HEK293 (cell line): ENCODE data around the gene CCDC87.
A peak's percentile ranks its signal among the peaks of the same experiment; 100 is the strongest.

ENCODE experiments used
- CTCF ChIA-PET: fragments of 350-600 bp; formaldehyde crosslinking; extraction: SDS; loops from one replicate; lab custom pipeline; 2021; ENCODE audit warnings: antibody characterized with exemption; lab: Yijun Ruan, JAX
- POLR2A ChIA-PET: fragments of 300-600 bp; formaldehyde crosslinking; extraction: SDS; loops from one replicate; lab custom pipeline; 2020; ENCODE audit warnings: antibody characterized with exemption, inconsistent platforms; lab: Yijun Ruan, JAX
- H3K27ac ChIP-seq: fragments of 200-500 bp; sonication (Bioruptor generic); 2 replicates; pipeline ENCODE4 v1.5.1; 2014; ENCODE audit warnings: low read depth, low read length, control low read depth, inconsistent platforms; ENCODE audit errors: extremely low read depth
- H3K36me3 ChIP-seq, 2 experiments: fragments of 200-500 bp in 1 of 2; sonication (Bioruptor generic) in 1 of 2; 1 replicate in 1 of 2; 2 replicates in 1 of 2; pipeline ENCODE4 v1.5.1; 2014 to 2017; ENCODE audit warnings: inconsistent platforms in 2 of 2, low read length in 2 of 2; ENCODE audit not compliant: control insufficient read depth in 2 of 2, insufficient read depth in 1 of 2
- H3K4me1 ChIP-seq: fragments of 200-500 bp; sonication (Bioruptor generic); 2 replicates; pipeline ENCODE4 v1.5.1; 2014; ENCODE audit warnings: mild to moderate bottlenecking, low read length, inconsistent platforms; ENCODE audit not compliant: control insufficient read depth, insufficient read depth
- H3K4me3 ChIP-seq: 2 replicates; pipeline ENCODE4 v1.5.1; 2011; ENCODE audit warnings: low read depth, mild to moderate bottlenecking, control low read depth, low read length, moderate library complexity
- H3K9me3 ChIP-seq: fragments of 200-500 bp; sonication (Bioruptor generic); 2 replicates; pipeline ENCODE4 v1.5.1; 2014; ENCODE audit warnings: low read depth, low read length, inconsistent platforms; ENCODE audit not compliant: control insufficient read depth, insufficient read depth
- GLIS1 ChIP-seq: fragments of 450-650 bp; formaldehyde crosslinking; IDR thresholded peaks from 2 replicates; pipeline ENCODE4 v1.5.1; 2016; ENCODE audit warnings: missing biosample characterization, missing genetic modification characterization
- KLF1 ChIP-seq: fragments of 450-650 bp; formaldehyde crosslinking; IDR thresholded peaks from 2 replicates; pipeline ENCODE4 v1.5.1; 2016; ENCODE audit warnings: missing biosample characterization, missing genetic modification characterization
- SCRT1 ChIP-seq: fragments of 450-650 bp; formaldehyde crosslinking; IDR thresholded peaks from 2 replicates; pipeline ENCODE4 v1.5.1; 2016; ENCODE audit warnings: missing biosample characterization, missing genetic modification characterization, borderline replicate concordance
- SP7 ChIP-seq: fragments of 450-650 bp; formaldehyde crosslinking; IDR thresholded peaks from 2 replicates; pipeline ENCODE4 v1.5.1; 2016; ENCODE audit warnings: missing biosample characterization, missing genetic modification characterization
- TSHZ1 ChIP-seq: fragments of 450-650 bp; formaldehyde crosslinking; IDR thresholded peaks from 2 replicates; pipeline ENCODE4 v1.5.1; 2016; ENCODE audit warnings: missing biosample characterization, missing genetic modification characterization, borderline replicate concordance
- WT1 ChIP-seq: fragments of 450-650 bp; formaldehyde crosslinking; IDR thresholded peaks from 2 replicates; pipeline ENCODE4 v1.5.1; 2016; ENCODE audit warnings: missing biosample characterization, missing genetic modification characterization
- ZBTB20 ChIP-seq: fragments of 450-650 bp; formaldehyde crosslinking; IDR thresholded peaks from 2 replicates; pipeline ENCODE4 v1.5.1; 2016; ENCODE audit warnings: missing biosample characterization, missing genetic modification characterization
- ZBTB7A ChIP-seq: fragments of 450-650 bp; formaldehyde crosslinking; IDR thresholded peaks from 2 replicates; pipeline ENCODE4 v1.5.1; 2016; ENCODE audit warnings: low read depth, missing biosample characterization, missing genetic modification characterization
- ZBTB8A ChIP-seq: fragments of 450-650 bp; formaldehyde crosslinking; IDR thresholded peaks from 2 replicates; pipeline ENCODE4 v1.5.1; 2016; ENCODE audit warnings: missing biosample characterization, missing genetic modification characterization
- ZFP69B ChIP-seq: fragments of 450-650 bp; formaldehyde crosslinking; IDR thresholded peaks from 2 replicates; pipeline ENCODE4 v1.5.1; 2016; ENCODE audit warnings: missing biosample characterization, missing genetic modification characterization
- ZNF121 ChIP-seq: fragments of 450-650 bp; formaldehyde crosslinking; IDR thresholded peaks from 2 replicates; pipeline ENCODE4 v1.5.1; 2016; ENCODE audit warnings: missing biosample characterization, missing genetic modification characterization
- ZNF155 ChIP-seq: fragments of 450-650 bp; formaldehyde crosslinking; IDR thresholded peaks from 2 replicates; pipeline ENCODE4 v1.5.1; 2016; ENCODE audit warnings: missing biosample characterization, missing genetic modification characterization
- ZNF19 ChIP-seq: fragments of 450-650 bp; formaldehyde crosslinking; IDR thresholded peaks from 2 replicates; pipeline ENCODE4; 2016; ENCODE audit warnings: missing biosample characterization, missing genetic modification characterization, low read depth
- ZNF248 ChIP-seq: fragments of 450-650 bp; formaldehyde crosslinking; IDR thresholded peaks from 2 replicates; pipeline ENCODE4 v1.5.1; 2017; ENCODE audit warnings: missing biosample characterization, missing genetic modification characterization
- ZNF350 ChIP-seq: fragments of 450-650 bp; formaldehyde crosslinking; IDR thresholded peaks from 2 replicates; pipeline ENCODE4 v1.5.0; 2017; ENCODE audit warnings: missing biosample characterization, mild to moderate bottlenecking, missing genetic modification characterization
- ZNF555 ChIP-seq: fragments of 450-650 bp; formaldehyde crosslinking; conservative IDR thresholded peaks from 2 replicates; pipeline ENCODE4 v1.5.1; 2017; ENCODE audit warnings: missing biosample characterization, mild to moderate bottlenecking, missing genetic modification characterization, inconsistent platforms
- ZNF560 ChIP-seq: fragments of 450-650 bp; formaldehyde crosslinking; IDR thresholded peaks from 2 replicates; pipeline ENCODE4 v1.5.1; 2017; ENCODE audit warnings: missing biosample characterization, missing genetic modification characterization, borderline replicate concordance
- ZNF596 ChIP-seq: fragments of 450-650 bp; IDR thresholded peaks from 2 replicates; pipeline ENCODE4 v1.5.0; 2018; ENCODE audit warnings: missing biosample characterization, mild to moderate bottlenecking, missing genetic modification characterization, moderate library complexity
- ZNF623 ChIP-seq: fragments of 450-650 bp; formaldehyde crosslinking; IDR thresholded peaks from 2 replicates; pipeline ENCODE4 v1.5.1; 2016; ENCODE audit warnings: missing biosample characterization, missing genetic modification characterization
- ZNF677 ChIP-seq: fragments of 450-650 bp; IDR thresholded peaks from 2 replicates; pipeline ENCODE4 v1.5.0; 2018; ENCODE audit warnings: missing biosample characterization, mild to moderate bottlenecking, missing genetic modification characterization, moderate library complexity
- ZNF768 ChIP-seq: fragments of 450-650 bp; formaldehyde crosslinking; IDR thresholded peaks from 2 replicates; pipeline ENCODE4 v1.5.1; 2018; ENCODE audit warnings: missing biosample characterization, mild to moderate bottlenecking, missing genetic modification characterization
- ZNF792 ChIP-seq: fragments of 450-650 bp; formaldehyde crosslinking; IDR thresholded peaks from 2 replicates; pipeline ENCODE4 v1.5.1; 2016; ENCODE audit warnings: missing biosample characterization, missing genetic modification characterization
- ZSCAN16 ChIP-seq: fragments of 450-650 bp; formaldehyde crosslinking; IDR thresholded peaks from 2 replicates; pipeline ENCODE4 v1.5.1; 2016; ENCODE audit warnings: missing biosample characterization, missing genetic modification characterization
- ZXDB ChIP-seq: fragments of 450-650 bp; formaldehyde crosslinking; IDR thresholded peaks from 2 replicates; pipeline ENCODE4 v1.5.1; 2016; ENCODE audit warnings: missing biosample characterization, missing genetic modification characterization
- TF ChIP-seq, protein P1 (sequence below): fragments of 450-650 bp; formaldehyde crosslinking; IDR thresholded peaks from 2 replicates; pipeline ENCODE4 v1.5.1; 2017; ENCODE audit warnings: missing biosample characterization, missing genetic modification characterization
- TF ChIP-seq, protein P2 (sequence below): fragments of 450-650 bp; formaldehyde crosslinking; IDR thresholded peaks from 2 replicates; pipeline ENCODE4 v1.5.1; 2016; ENCODE audit warnings: missing biosample characterization, missing genetic modification characterization, low read depth

Gene CCDC87

GRCh38 chr11:66598993-66599392 lies 6.1 kb upstream of the CCDC87 start:
- H3K27ac ChIP-seq, result no peak overlapping the region
- ChIA-PET CTCF (interaction anchor here (0.7 kb wide), 1 partner anchor 48 kb away, joined by 3 read pairs; no protein-coding TSS in a partner anchor), POLR2A (interaction anchor here (1.0 to 1.3 kb wide), 2 partner anchors 17 to 79 kb away, joined by 3 to 6 read pairs; partner anchors contain the start of gene RBM14)
- peaks cover 4 to 58% of the 10 kb centered on the region in 2 experiments for H3K36me3 ChIP-seq
- no peak for TF ChIP-seq ZSCAN16 (tag by site-specific recombination)
- TF ChIP-seq ZBTB7A (tag by site-specific recombination), result no peak
- TF ChIP-seq, protein P1, sequence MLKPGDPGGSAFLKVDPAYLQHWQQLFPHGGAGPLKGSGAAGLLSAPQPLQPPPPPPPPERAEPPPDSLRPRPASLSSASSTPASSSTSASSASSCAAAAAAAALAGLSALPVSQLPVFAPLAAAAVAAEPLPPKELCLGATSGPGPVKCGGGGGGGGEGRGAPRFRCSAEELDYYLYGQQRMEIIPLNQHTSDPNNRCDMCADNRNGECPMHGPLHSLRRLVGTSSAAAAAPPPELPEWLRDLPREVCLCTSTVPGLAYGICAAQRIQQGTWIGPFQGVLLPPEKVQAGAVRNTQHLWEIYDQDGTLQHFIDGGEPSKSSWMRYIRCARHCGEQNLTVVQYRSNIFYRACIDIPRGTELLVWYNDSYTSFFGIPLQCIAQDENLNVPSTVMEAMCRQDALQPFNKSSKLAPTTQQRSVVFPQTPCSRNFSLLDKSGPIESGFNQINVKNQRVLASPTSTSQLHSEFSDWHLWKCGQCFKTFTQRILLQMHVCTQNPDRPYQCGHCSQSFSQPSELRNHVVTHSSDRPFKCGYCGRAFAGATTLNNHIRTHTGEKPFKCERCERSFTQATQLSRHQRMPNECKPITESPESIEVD (tag by site-specific recombination), result no peak
- TF ChIP-seq ZNF555, result no peak
- TF ChIP-seq ZNF121 (tag by site-specific recombination), result no peak
- no peak for TF ChIP-seq ZNF248
- TF ChIP-seq ZBTB8A (tag by site-specific recombination), result no peak
- no peak for TF ChIP-seq WT1 (tag by site-specific recombination)
- TF ChIP-seq ZNF19, result no peak
- TF ChIP-seq ZNF768 (tag by site-specific recombination), result no peak
- no peak for TF ChIP-seq ZNF596 (tag by site-specific recombination)
- no peak for TF ChIP-seq SP7
- TF ChIP-seq, protein P2, sequence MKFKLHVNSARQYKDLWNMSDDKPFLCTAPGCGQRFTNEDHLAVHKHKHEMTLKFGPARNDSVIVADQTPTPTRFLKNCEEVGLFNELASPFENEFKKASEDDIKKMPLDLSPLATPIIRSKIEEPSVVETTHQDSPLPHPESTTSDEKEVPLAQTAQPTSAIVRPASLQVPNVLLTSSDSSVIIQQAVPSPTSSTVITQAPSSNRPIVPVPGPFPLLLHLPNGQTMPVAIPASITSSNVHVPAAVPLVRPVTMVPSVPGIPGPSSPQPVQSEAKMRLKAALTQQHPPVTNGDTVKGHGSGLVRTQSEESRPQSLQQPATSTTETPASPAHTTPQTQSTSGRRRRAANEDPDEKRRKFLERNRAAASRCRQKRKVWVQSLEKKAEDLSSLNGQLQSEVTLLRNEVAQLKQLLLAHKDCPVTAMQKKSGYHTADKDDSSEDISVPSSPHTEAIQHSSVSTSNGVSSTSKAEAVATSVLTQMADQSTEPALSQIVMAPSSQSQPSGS, result no peak
- TF ChIP-seq ZXDB (tag by site-specific recombination), result no peak
- no peak for TF ChIP-seq ZBTB20
- TF ChIP-seq ZNF623 (tag by site-specific recombination), result no peak
- TF ChIP-seq ZNF677 (tag by site-specific recombination), result no peak
- no peak overlapping the region for H3K4me3 ChIP-seq
- H3K9me3 ChIP-seq, result no peaks in the 10 kb centered on the region
- peaks cover 5% of the 10 kb centered on the region; the same call in 1 of the 2 replicates for H3K4me1 ChIP-seq

DNA sequence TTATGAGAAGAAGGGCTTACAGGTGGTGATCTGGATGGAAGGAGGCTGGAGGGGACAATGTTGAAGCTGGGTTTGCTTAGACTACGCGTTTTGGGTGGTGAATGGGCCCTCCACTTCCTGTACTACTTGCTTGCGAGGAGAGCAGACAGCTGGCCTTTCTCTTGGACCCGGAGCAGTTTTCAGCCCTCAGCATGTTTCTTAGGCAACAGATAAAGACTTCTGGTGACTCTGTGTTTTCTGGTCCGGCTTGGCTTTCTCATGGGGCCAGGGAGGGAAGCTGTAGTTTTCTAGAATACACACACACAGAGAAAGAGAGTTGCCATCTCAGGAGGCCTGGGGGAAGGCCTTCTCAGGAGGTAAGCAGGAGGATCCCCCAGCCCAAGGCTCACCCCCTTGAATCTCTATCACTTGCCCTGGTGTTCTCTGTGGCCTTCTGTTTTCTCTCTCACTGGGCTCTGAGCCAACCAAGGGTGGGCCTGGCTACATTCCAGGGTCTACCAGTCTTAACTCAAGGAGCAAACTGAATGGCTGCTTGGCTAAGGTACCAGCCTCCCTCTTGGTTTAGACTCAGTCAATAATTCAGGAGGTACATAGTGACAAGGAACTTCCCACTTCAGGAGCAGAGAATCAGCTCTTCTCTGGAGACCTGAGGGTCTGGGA lies 2.5 kb upstream of the CCDC87 start:
- no peak overlapping the region for H3K4me3 ChIP-seq
- no peaks in the 10 kb centered on the region for H3K4me1 ChIP-seq
- no peak overlapping the region for H3K27ac ChIP-seq
- ChIA-PET POLR2A (interaction anchor here (0.5 to 3.1 kb wide), 8 partner anchors 10 to 90 kb away, joined by 3 to 32 read pairs (median 5); partner anchors contain the start of genes ACTN3, RBM14, RBM4 and RBM4B), CTCF (interaction anchor here (0.6 to 2.2 kb wide), 6 partner anchors 17 to 1610 kb away, joined by 3 to 16 read pairs (median 4); partner anchors contain the start of gene RBM4B)
- TF ChIP-seq GLIS1 (tag by site-specific recombination), result peak; percentile 62; the same call in 1 of the 2 replicates
- peak; percentile 46; the same call in 1 of the 2 replicates for TF ChIP-seq ZNF121 (tag by site-specific recombination)
- no peak for TF ChIP-seq ZNF350 (tag by site-specific recombination)
- no peaks in the 10 kb centered on the region for H3K9me3 ChIP-seq
- peaks cover 4 to 31% of the 10 kb centered on the region in 2 experiments for H3K36me3 ChIP-seq

- TF ChIP-seq WT1 (tag by site-specific recombination) (no peak), ZNF560 (tag by site-specific recombination) (no peak), ZNF792 (tag by site-specific recombination) (no peak), TSHZ1 (tag by site-specific recombination) (no peak), KLF1 (tag by site-specific recombination) (no peak), SCRT1 (tag by site-specific recombination) (no peak), ZNF155 (tag by site-specific recombination) (no peak), ZFP69B (tag by site-specific recombination) (no peak), ZNF555 (no peak)
- POLR2A ChIA-PET, result interaction anchor here (0.9 to 2.4 kb wide), 4 partner anchors 9 to 84 kb away, joined by 3 to 12 read pairs (median 4); partner anchors contain the start of genes ACTN3, RBM4B and ZDHHC24
- peak overlapping the region; percentile 11; the same call in 1 of the 2 replicates for H3K27ac ChIP-seq
- H3K36me3 ChIP-seq, result peaks cover 0 to 14% of the 10 kb centered on the region in 2 experiments; a peak in 2 of 3 replicates
- no peaks in the 10 kb centered on the region for H3K4me1 ChIP-seq
- CTCF ChIA-PET, result interaction anchor here (0.6 to 2.2 kb wide), 6 partner anchors 16 to 85 kb away, joined by 4 to 16 read pairs (median 6); partner anchors contain the start of genes RBM4B and ZDHHC24
- H3K9me3 ChIP-seq, result no peaks in the 10 kb centered on the region
- peak overlapping the region; percentile 67 for H3K4me3 ChIP-seq
These were observed 787 bp upstream of the CCDC87 start for GRCh38 chr11:66593650-66594049.
